GM12878 (cell line): Measurements from ENCODE around the gene VPS26A. TPM values are rescaled to one million over a fixed set of nuclear protein-coding genes. Genes with fewer than 3 reads are reported as not detected.

Source experiments
- ATAC-seq: fragments of 200-7000 bp; cut with Tn5 transposase; 3 replicates; pipeline ENCODE4 v1.9.1; 2020; ENCODE audit warnings: mild to moderate bottlenecking, moderate library complexity
- BruUV-seq: library from RNA; stranded (reverse); fragments of 400-500 nt; replicated peaks from 2 replicates; lab custom pipeline; 2021; lab: Mats Ljungman, UMichigan
- CTCF ChIA-PET: fragments of 300-600 bp; sonication (Branson Sonifier 250); formaldehyde crosslinking; extraction: SDS; loops from one replicate; lab custom pipeline; 2021; ENCODE audit warnings: inconsistent platforms; lab: Yijun Ruan, JAX
- POLR2A ChIA-PET: fragments of 350-600 bp; formaldehyde crosslinking; extraction: SDS; loops from one replicate; lab custom pipeline; 2021; ENCODE audit warnings: inconsistent platforms; lab: Charles Lee
- RAD21 ChIA-PET: fragments of 300-600 bp; sonication (Branson Sonifier 250); formaldehyde crosslinking; loops from one replicate; lab custom pipeline; 2023; ENCODE audit warnings: antibody characterized with exemption; ENCODE audit not compliant: unreplicated experiment; lab: Charles Lee
- SMC1A ChIA-PET: fragments of 300-600 bp; sonication (Branson Sonifier 250); formaldehyde crosslinking; loops from one replicate; lab custom pipeline; 2023; ENCODE audit not compliant: unreplicated experiment, uncharacterized antibody; lab: Charles Lee
- DNase-seq: peaks from one replicate; pipeline ENCODE4 v3.0.0-alpha.2; 2011; ENCODE audit warnings: low read depth, low spot score
- FAIRE-seq: peaks from 3 replicates; lab custom pipeline; 2011; peaks lifted over from hg19 to GRCh38; lab: Jason Lieb, UNC
- H2AFZ ChIP-seq: 2 replicates; pipeline ENCODE4 v1.6.0; 2011; ENCODE audit warnings: low read depth, low read length, control low read depth; ENCODE audit not compliant: control insufficient read depth
- H3K27ac ChIP-seq: 2 replicates; pipeline ENCODE4 v1.5.1; 2011; ENCODE audit warnings: control low read depth; ENCODE audit not compliant: control insufficient read depth, insufficient read depth
- H3K27me3 ChIP-seq, 2 experiments: replicated peaks in 1 of 2; 2 replicates each; pipeline versions ENCODE4 v1.6.0 to v1.6.1; 2011; ENCODE audit warnings: low read length in 1 of 2; ENCODE audit not compliant: control insufficient read depth in 2 of 2, insufficient read depth in 2 of 2
- H3K36me3 ChIP-seq, 2 experiments: 2 replicates each; pipeline ENCODE4 v1.5.1; 2011; ENCODE audit warnings: low read length in 1 of 2; ENCODE audit not compliant: control insufficient read depth in 2 of 2, insufficient read depth in 2 of 2
- H3K4me1 ChIP-seq: 2 replicates; pipeline ENCODE4 v1.6.1; 2011; ENCODE audit warnings: mild to moderate bottlenecking, low read length, moderate library complexity, mixed read lengths; ENCODE audit not compliant: control insufficient read depth, insufficient read depth
- H3K4me2 ChIP-seq: 2 replicates; pipeline ENCODE4 v1.6.0; 2011; ENCODE audit warnings: control low read depth; ENCODE audit not compliant: control insufficient read depth, insufficient read depth
- H3K4me3 ChIP-seq: fragments of 200-600 bp; sonication (generic); 2 replicates; pipeline ENCODE4 v1.5.1; 2016
- H3K79me2 ChIP-seq: 2 replicates; pipeline ENCODE4 v1.6.0; 2011; ENCODE audit warnings: low read length; ENCODE audit not compliant: control insufficient read depth, insufficient read depth
- H3K9ac ChIP-seq: 2 replicates; pipeline ENCODE4 v1.8.0; 2011; ENCODE audit warnings: low read length, control low read depth, mixed read lengths; ENCODE audit not compliant: control insufficient read depth, insufficient read depth
- H3K9me3 ChIP-seq: replicated peaks from 3 replicates; pipeline ENCODE4 v1.5.1; 2011; ENCODE audit warnings: mild to moderate bottlenecking, low read length; ENCODE audit not compliant: control insufficient read depth, insufficient read depth
- H4K20me1 ChIP-seq: 2 replicates; pipeline ENCODE4 v1.6.0; 2011; ENCODE audit not compliant: control insufficient read depth, insufficient read depth
- BCL11A ChIP-seq: IDR thresholded peaks from 2 replicates; pipeline ENCODE4 v1.6.1; 2011; ENCODE audit warnings: low read depth, low read length
- BHLHE40 ChIP-seq, 2 experiments: fragments of 450-650 bp in 1 of 2; IDR thresholded peaks; 2 replicates each; pipeline ENCODE4 v1.6.1; 2011 to 2017; ENCODE audit warnings: low read depth in 2 of 2, borderline replicate concordance in 1 of 2, improper control_type of control experiment in 1 of 2, low read length in 1 of 2, mild to moderate bottlenecking in 1 of 2
- HDAC6 ChIP-seq: fragments of 200-600 bp; sonication (generic); IDR thresholded peaks from one replicate; pipeline ENCODE4 v1.8.0; 2017; ENCODE audit warnings: antibody characterized with exemption; ENCODE audit not compliant: unreplicated experiment
- MAX ChIP-seq: IDR thresholded peaks from 2 replicates; pipeline ENCODE4 v1.6.1; 2012; ENCODE audit warnings: low read depth, low read length, improper control_type of control experiment
- MEF2B ChIP-seq: fragments of 450-650 bp; IDR thresholded peaks from 2 replicates; pipeline ENCODE4 v1.6.1; 2018; ENCODE audit warnings: mild to moderate bottlenecking, moderate library complexity; ENCODE audit not compliant: partially characterized antibody, poor library complexity, severe bottlenecking
- MLLT1 ChIP-seq: fragments of 450-650 bp; IDR thresholded peaks from 2 replicates; pipeline ENCODE4 v1.6.1; 2016; ENCODE audit warnings: mild to moderate bottlenecking
- NFXL1 ChIP-seq: fragments of 450-650 bp; IDR thresholded peaks from 2 replicates; pipeline ENCODE4 v1.6.1; 2017; ENCODE audit warnings: antibody characterized with exemption, mild to moderate bottlenecking, borderline replicate concordance
- NFYA ChIP-seq: IDR thresholded peaks from 2 replicates; pipeline ENCODE4 v1.6.1; 2011; ENCODE audit warnings: low read depth, mild to moderate bottlenecking, low read length, improper control_type of control experiment, borderline replicate concordance
- PKNOX1 ChIP-seq: fragments of 450-650 bp; IDR thresholded peaks from 2 replicates; pipeline ENCODE4 v1.6.1; 2016; ENCODE audit warnings: mild to moderate bottlenecking
- RAD51 ChIP-seq: fragments of 450-650 bp; IDR thresholded peaks from 2 replicates; pipeline ENCODE4 v1.6.1; 2016; ENCODE audit warnings: moderate library complexity, mild to moderate bottlenecking, inconsistent platforms
- ZBTB33 ChIP-seq: fragments of 450-650 bp; IDR thresholded peaks from 2 replicates; pipeline ENCODE4 v1.6.1; 2017; ENCODE audit warnings: mild to moderate bottlenecking
- ZNF687 ChIP-seq: fragments of 450-650 bp; IDR thresholded peaks from 2 replicates; pipeline ENCODE4 v1.6.1; 2017; ENCODE audit warnings: mild to moderate bottlenecking, moderate library complexity
- WGBS: methylation state at CpG from one replicate; pipeline ENCODE4 v1.1.6; 2016; ENCODE audit warnings: low lambda C conversion rate; ENCODE audit not compliant: insufficient replicate concordance, insufficient coverage; ENCODE audit errors: missing lambda C conversion rate; 5-methylcytosine and 5-hydroxymethylcytosine counted together
- in situ Hi-C: fragments of 300-500 bp; cut with MboI; formaldehyde crosslinking; loops from 9 replicates; pipeline ENCODE4 v1.14.3; 2018; ENCODE audit warnings: mixed read lengths
- intact Hi-C: fragments of 100-400 bp; cut with micrococcal nuclease; formaldehyde crosslinking; loops from one replicate; pipeline ENCODE4 v1.14.2; 2022; ENCODE audit not compliant: unreplicated experiment
- polyA plus RNA-seq, 11 experiments: library from polyadenylated mRNA; depleted of rRNA in 4 of 11; unstranded in 6 of 11; stranded (reverse) in 5 of 11; fragments of >200 nt; fragmentation: Nextera tagmentation in 4 of 11; fragmentation: Illumina TruSeq in 1 of 11; extraction: Ambion mirVana in 4 of 11; extraction: Trizol in 1 of 11; gene quantifications; 1 replicate in 1 of 11; 2 replicates in 10 of 11; pipeline versions ENCODE4 v1.2.1 to v1.2.3, GENCODE V29; 2011 to 2016; ENCODE audit warnings: inconsistent platforms in 2 of 11, missing spikeins in 2 of 11, low read depth in 1 of 11
- total RNA-seq, 4 experiments: library from RNA; depleted of rRNA in 3 of 4; stranded (reverse); fragments of >200 nt in 3 of 4; fragmentation: Illumina TruSeq in 1 of 4; extraction: Trizol in 1 of 4; gene quantifications; 2 replicates each; pipeline versions ENCODE4 v1.2.1 to v1.2.3, GENCODE V29; 2013 to 2021

The VPS26A gene
- total and polyA plus RNA-seq, 10 of the 15 experiments (the other 5 are each of a cell fraction or from before 2014, with no cell fraction given), result 16.8 to 72.3 (median 26.8) TPM

- TF ChIP-seq MLLT1, result no peak
- TF ChIP-seq, all 136 proteins: peak for 0
Observed at GRCh38 chr10:69201045-69201444, 77.1 kb downstream of the VPS26A start (continued).

GRCh38 chr10:69202332-69202731 is 78.4 kb downstream of the VPS26A start:
- ATAC-seq, result peak; percentile 89
- no peak overlapping the region for H2AFZ ChIP-seq
- WGBS, result 30% methylated on average over 1 of the region's 1 CpG
- no peaks in the 10 kb centered on the region for H3K9me3 ChIP-seq
- ChIA-PET RAD21 (interaction anchor here (0.6 to 1.6 kb wide), 8 partner anchors 10 to 197 kb away, joined by 3 to 6 read pairs (median 3); no protein-coding TSS in a partner anchor), POLR2A (interaction anchor here (0.6 to 0.7 kb wide), 3 partner anchors 141 to 550 kb away, joined by 3 to 4 read pairs (median 3); no protein-coding TSS in a partner anchor), SMC1A (interaction anchor here (0.9 to 2.1 kb wide), 8 partner anchors 9 to 198 kb away, joined by 3 to 6 read pairs (median 4); no protein-coding TSS in a partner anchor), CTCF (interaction anchor here (0.6 to 1.5 kb wide), 5 partner anchors 10 to 202 kb away, joined by 3 to 5 read pairs (median 3); no protein-coding TSS in a partner anchor)
- no peak overlapping the region for H3K9ac ChIP-seq
- FAIRE-seq, result no peak
- no peaks in the 10 kb centered on the region; the same call in 1 of the 2 replicates for H3K79me2 ChIP-seq
- in situ Hi-C loops (no loop called here), intact Hi-C loops (no loop called here)
- peak; percentile 39 for DNase-seq
- H3K4me2 ChIP-seq, result no peak overlapping the region
- peak overlapping the region; percentile 8; the same call in 1 of the 2 replicates for H3K27ac ChIP-seq
- no peak overlapping the region for H3K4me3 ChIP-seq
- no TSS peak for BruUV-seq
- H3K27me3 ChIP-seq, result no peaks in the 10 kb centered on the region
- H4K20me1 ChIP-seq, result no peaks in the 10 kb centered on the region
- peaks cover 4 to 13% of the 10 kb centered on the region in 2 experiments for H3K36me3 ChIP-seq
- H3K4me1 ChIP-seq, result no peaks in the 10 kb centered on the region
- TF ChIP-seq RAD51, result peak; percentile 78
- TF ChIP-seq NFYA, result no peak
- no peak for TF ChIP-seq NFXL1
- no peak for TF ChIP-seq BCL11A
- no peak for TF ChIP-seq HDAC6
- no peak for TF ChIP-seq ZBTB33
- TF ChIP-seq MEF2B, result peak; percentile 81
- peak; percentile 70 for TF ChIP-seq PKNOX1
- TF ChIP-seq BHLHE40 (IDR thresholded peaks at IDR 0.05; ENCODE audit: borderline replicate concordance in 1 of 2, low read depth in 2 of 2, low read length in 1 of 2), result peak; percentile 55 to 67; a peak in 2 of 4 replicates
- TF ChIP-seq MAX, result no peak
- no peak for TF ChIP-seq ZNF687
